Measurements from ENCODE around the gene RANBP1.
"Not testable (repeated sequence)": the region's sequence is repeated elsewhere in the genome, so short reads cannot be mapped to it uniquely, and the experiment has no call there.

The RANBP1 gene

GRCh38 chr22:20155330-20156041, 39.6 kb downstream of the RANBP1 start:
- no peak for ATAC-seq

- no peak for ATAC-seq
Observed at GRCh38 chr22:20156042-20156389, 40.1 kb downstream of the RANBP1 start.

- ATAC-seq, result peak; percentile 83 to 84
Observed at GRCh38 chr22:20156611-20157429, 40.9 kb downstream of the RANBP1 start.

DNA sequence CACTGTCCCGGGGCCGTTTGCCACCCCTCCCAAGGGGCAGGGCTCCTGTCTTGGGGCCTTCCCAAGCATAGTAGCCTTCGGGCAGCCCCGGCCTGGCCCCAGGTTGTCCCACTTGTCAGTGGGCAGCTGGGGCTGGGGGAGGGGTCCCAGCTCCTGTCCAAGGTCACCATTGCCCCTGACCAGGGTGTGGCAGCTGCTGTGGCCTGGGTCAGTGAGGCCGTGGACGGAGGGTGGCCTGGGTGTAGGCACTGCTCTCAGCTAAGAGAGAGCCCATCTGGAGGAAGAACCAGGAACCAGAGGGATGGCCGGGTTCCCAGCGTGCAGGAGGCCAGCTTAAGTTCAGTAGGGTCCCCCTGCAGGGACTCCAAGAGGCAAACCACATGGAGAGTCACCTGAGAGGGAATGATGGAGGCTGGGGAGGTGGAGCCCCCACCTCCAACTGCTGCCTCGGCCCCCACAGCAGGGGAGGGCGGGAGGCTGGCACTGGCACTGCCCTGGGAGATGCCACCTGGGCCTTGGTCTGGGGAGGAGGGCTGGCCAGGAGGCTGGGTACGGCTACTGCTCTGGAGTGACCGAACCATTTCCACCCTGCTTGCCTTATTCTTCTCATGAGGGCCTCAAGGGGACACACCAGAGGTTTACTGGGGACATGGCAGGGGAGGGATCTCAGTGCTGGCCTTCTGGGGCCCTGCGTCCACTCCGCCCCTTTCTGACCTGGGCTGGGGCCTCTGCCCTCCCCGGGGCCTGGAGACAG, 41.7 kb downstream of the RANBP1 start:
- ATAC-seq, result no peak

DNA sequence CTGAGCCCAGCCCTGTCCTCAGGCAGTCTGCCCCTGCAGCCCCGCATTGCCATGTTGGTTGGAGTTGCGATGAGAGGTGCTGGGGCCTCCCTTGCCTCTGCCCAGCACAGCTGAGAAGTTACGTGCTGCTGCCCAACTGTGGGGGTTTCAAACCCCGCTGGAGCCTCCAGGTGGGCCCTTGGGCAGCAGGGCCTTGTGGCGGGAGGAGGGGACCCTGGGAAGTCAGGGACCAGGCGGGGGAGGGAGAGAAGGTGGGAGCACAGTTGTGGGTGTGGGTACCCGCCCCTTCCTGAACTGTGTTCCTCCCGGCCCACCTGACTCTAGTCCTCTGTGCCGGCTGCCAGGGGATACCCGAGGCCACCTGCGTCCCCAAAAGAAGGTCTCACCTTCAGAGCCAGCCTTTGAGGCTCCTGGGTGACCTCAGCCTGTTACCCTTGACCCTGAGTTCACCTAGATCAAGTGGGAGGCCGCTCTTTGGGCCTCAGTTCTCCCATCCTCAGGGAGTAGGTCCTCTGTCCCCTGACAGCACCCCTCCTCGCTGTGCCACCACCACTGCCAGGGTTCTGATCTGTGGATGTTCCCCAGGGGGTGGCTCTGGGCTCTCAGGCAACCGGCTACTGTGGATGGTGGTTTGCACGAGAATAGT, 42.6 kb downstream of the RANBP1 start:
- no peak for ATAC-seq

GRCh38 chr22:20159076-20159475, 43.2 kb downstream of the RANBP1 start:
- ATAC-seq, result no peak

- not testable (repeated sequence) for ATAC-seq
Observed at GRCh38 chr22:20159531-20159930, 43.6 kb downstream of the RANBP1 start.

DNA sequence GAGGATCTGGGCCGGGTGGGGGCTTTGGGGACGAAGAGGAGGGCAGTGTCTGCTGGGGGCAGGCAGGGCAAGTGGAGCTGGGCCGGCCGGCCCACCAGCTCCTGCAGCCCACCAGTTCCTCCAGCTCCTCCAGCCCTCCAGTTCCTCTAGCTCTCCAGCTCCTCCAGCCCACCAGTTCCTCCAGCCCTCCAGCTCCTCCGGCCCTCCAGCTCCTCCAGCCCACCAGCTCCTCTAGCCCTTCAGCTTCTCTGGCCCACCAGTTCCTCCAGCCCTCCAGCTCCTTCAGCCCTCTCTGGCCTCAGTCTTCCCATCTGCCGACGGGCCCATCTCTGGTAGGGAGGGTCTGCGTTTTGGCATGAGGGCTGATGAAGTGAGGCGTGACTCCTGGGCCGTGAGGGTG, 44.1 kb downstream of the RANBP1 start:
- ATAC-seq, result no peak

DNA sequence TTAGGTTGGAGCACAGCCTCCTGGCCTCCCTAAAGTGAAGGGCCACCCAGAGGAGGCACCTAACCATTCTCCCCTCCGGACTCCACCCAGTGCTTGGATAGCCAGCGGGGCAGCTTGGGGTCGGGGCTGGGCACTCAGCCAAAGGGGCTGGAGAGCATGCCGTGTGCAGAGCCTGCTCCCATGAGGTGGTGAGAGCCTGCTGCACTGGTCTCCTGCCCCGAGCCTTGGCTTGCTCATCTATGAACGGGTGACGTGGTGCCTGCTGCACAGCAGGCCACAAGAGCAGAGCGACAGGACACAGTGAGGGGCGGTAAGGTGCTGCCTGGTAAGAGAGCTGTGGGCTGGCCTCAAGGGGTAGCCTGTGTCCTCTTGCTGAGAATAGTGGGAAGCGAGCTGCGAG, 49.0 kb downstream of the RANBP1 start:
- no peak for ATAC-seq

GRCh38 chr22:20165421-20165820, 49.5 kb downstream of the RANBP1 start:
- no peak for ATAC-seq

DNA sequence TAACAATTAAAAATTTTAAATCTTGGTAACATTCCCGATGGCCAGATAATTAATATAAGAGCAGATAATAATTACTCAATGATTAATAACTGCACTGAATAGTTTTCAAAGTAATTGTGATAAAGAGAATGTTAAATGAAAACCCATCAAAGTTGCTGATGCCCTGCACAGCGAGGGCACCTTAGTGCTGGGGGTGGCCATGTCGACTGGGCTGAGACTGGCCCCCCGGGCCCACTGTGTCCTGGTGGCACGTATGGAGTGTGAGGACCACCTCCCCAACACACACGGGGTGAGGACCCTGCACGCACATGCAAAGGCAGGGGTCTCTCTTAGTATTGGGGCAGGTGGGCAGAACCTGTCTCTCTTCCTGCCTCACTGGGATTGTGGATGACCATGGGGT, 50.0 kb downstream of the RANBP1 start:
- no peak for ATAC-seq

- ATAC-seq, result no peak
Observed at GRCh38 chr22:20166703-20167102, 50.8 kb downstream of the RANBP1 start.

DNA sequence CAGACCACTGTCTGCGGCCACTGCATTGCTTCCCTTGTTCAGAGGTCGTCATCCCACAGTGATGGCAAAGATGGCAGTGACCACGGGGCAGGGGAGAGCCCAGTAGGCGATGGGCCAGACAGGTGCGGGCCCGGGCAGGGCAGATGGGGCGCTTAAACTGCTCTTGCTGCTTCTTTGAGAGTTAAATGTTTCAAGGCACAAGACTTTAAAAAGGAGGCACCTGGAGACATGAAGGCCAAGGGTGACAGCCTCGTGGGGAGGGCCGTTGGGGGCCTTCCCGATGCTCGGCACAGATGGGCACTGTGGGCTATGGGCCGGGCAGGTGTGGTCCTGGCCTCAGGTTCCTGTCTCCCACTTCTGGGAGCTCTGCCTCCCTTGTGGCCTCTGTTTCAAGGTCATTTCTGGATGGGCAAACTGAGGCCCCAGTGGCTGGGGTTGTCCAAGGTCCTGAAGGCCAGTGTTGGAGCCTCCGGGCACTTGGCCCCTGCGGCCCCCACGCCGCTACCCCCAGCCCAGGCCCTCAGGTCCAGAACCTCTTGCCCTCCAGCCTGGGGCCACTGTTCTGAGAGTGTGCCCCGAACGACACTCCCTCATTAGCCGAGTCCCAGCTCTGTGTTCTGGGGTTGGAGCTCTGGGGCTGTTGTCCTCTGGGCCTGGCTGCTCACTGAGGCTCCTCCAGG, 51.9 kb downstream of the RANBP1 start:
- no peak for ATAC-seq

GRCh38 chr22:20169253-20169822, 53.4 kb downstream of the RANBP1 start:
- no peak for ATAC-seq

GRCh38 chr22:20170170-20170569, 54.3 kb downstream of the RANBP1 start:
- no peak for ATAC-seq

GRCh38 chr22:20171288-20172140, 55.6 kb downstream of the RANBP1 start:
- no peak for ATAC-seq

GRCh38 chr22:20172141-20172613, 56.3 kb downstream of the RANBP1 start:
- no peak for ATAC-seq

- no peak for ATAC-seq
Observed at GRCh38 chr22:20173246-20173645, 57.3 kb downstream of the RANBP1 start.

DNA sequence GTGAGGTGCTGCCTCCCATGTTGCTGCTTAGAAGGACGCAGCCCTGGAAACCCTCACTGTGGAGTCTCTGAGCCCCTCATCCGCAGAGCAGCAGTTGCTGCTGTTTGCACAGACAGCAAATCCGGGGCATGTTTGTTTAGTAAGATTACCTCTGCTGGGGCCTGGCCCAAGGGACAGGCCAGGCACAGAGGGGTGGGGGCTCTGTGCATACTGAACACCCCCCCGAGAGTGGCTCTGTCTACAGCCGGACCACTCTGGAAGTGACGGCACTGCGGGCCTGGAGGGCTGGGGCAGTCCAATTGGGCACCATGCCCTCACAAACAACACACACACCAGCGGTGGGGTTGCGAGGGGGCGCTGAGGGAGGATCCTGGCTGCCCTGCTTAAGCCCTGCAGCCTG, 57.9 kb downstream of the RANBP1 start:
- ATAC-seq, result no peak

- ATAC-seq, result no peak
Observed at GRCh38 chr22:20174785-20175596, 59.1 kb downstream of the RANBP1 start.

All from activated CD4-positive, CD25-positive, alpha-beta regulatory T cell treated with anti-CD3 and anti-CD28 coated beads, Interleukin-2, amount 50 U/mL, for 24 hours (primary cell).